ENCODE data around the gene OBSCN. TPM values are rescaled to one million over a fixed set of nuclear protein-coding genes. Genes with fewer than 3 reads are reported as not detected.
"Not testable (repeated sequence)": the region's sequence is repeated elsewhere in the genome, so short reads cannot be mapped to it uniquely, and the experiment has no call there.

The OBSCN gene
- total RNA-seq, 1 donor from 2014 or later, result 42.4 TPM

DNA sequence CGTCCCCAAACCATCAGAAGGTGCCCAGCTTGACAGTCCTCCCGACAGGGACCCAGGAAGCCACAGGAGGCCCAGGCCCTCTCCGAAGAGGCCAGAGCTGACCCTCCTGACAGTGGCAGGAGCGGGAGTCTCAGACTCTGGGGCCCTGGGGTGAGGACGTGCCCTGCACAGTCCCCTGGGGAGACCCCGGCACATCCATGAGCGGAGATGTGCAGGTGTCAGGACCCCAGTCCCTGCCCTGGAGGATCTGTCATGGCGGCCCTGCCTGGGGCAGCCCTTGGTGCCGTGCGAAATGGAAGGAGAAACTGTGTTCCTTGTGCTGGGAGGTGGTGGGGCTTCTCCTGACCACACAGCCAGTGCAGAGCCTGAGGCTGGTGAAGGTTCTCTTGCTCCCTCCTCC is 55.8 kb downstream of the OBSCN start:
- DNase-seq, result no peak

DNA sequence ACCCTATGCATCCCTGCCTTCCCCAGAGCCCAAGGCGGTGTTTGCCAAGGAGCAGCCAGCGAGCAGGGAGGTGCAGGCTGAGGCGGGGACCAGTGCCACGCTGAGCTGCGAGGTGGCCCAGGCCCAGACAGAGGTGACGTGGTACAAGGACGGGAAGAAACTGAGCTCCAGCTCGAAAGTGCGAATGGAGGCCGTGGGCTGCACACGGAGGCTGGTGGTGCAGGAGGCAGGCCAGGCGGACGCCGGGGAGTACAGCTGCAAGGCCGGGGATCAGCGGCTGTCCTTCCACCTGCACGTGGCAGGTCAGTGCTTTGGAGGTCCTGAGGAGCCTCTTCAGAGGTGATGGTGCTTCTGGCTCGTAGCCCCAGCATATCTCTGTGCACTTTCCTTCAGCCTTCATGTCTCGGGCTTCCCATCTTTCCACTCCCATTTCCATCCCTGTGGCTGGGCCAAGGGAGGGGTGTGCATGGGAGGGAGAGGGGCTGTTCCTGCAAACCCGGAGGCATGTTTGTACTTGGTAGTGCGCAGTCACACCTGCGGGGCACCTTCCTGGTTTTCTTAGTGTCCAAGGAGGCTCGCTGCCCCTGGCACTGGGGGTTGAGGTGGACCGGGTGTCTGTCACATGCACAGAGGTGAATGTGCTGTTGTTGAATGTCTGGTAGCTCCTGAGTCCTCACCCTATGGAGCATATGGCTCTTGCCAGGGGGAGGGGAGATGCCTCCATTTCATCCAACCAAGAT is 56.4 kb downstream of the OBSCN start:
- DNase-seq, result no peak

DNA sequence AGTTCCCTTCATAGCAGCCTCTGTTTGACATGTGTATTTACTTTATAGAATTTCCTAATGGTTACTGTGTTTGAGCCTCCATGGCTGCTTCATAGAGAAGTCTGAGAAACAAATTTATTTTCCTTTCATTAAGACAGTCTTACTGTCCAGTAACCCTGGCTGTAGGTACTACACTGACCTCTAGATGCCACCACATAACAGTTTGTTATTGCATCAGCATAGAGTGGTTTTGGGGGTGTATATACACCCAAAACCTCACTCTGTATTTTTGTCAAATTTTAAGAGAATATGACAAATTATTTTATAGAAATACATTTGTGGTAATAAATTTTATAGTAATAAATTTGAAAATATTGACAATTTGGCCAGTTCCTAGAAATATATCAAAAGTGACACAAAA is 57.3 kb downstream of the OBSCN start:
- no peak for DNase-seq

DNA sequence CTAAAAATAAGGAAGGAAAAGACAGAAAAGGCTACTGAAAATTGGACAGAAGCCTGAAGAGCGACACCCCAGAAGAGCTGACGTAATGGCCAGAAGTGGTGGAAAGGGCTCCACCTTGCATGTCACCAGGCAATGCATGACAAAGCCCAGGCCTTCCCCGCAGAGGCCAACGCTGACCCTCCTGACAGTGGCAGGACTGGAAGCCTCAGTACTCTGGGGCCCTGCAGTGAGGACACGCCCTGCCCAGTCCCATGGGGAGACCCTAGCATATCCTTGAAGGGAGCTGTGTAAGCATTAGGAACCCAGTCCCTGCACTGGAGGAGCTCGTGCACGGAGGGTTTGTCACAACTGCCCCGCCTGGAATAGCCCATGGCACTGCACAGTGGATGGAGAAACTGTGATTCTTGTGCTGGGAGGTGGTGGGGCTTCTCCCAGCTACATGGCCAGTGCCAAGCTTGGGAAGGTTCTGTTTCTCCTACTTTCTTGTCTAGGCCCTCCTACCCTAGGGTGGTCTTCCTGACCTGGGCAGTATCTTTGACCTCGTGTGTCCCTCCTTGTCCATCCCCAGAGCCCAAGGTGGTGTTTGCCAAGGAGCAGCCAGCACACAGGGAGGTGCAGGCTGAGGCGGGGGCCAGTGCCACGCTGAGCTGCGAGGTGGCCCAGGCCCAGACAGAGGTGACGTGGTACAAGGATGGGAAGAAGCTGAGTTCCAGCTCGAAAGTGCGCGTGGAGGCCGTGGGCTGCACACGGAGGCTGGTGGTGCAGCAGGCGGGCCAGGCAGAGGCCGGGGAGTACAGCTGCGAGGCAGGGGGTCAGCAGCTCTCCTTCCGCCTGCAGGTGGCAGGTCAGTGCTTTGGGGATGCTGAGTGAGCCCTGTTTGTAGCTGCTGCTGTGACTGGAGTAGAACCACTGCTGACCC is 60.4 kb downstream of the OBSCN start:
- DNase-seq, result no peak

DNA sequence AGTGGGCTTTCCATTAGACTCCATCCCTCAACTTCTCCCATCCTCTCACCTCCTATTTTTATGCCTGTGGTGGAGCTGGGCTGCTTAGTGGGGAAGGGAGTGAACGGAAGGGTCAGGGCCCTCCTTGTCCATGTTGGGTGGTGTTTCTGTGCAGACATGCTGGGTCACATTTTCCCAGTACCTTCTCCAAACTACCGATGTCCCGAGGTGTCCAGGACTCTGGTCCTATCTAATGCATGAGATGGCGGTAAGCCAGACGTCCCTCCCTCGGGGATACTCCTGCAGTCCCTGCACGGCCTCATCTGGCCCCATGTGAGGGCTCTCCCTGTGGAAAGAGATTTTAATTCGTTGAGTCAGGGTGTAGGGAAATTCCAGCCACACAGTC is 61.0 kb downstream of the OBSCN start:
- DNase-seq, result no peak

DNA sequence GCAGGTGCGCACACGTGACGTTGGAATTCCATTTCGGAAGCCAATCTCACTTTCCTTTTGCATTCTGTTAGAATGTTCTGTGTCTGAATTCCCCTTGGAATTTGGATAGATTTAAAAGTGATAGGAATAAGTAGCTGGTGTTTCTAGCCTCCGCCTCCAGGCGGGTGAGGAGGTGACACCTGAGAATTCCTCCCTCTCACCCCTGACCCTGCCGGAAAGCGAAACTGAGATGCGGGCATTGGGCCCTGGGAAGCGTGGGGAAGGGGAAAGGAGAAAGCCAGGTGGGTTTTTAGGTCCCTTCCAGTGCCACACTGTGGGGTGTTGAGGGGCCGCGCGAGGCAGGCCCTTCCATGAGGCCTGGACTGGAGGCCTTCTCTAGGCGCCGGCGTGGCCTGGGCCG is 61.6 kb downstream of the OBSCN start:
- DNase-seq, result not testable (repeated sequence)

DNA sequence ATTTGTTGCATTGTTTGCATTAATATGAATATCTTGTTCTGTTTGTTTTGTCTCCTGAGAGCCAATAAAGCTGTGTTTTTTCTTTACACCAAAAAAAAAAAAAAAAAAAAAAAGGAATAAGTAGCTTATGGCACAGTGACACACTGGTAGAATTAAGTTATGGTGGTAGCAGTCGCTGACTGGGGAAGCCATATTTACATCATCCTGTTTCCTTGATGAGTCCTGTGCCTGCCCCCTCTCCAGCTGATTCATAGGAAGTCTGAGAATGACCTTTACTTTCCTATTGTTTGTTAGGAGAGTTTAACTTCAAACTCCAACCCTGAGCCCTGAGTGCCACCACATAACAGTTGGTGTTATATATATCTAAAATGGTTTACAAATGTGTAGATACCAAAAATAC is 62.2 kb downstream of the OBSCN start:
- DNase-seq, result no peak

DNA sequence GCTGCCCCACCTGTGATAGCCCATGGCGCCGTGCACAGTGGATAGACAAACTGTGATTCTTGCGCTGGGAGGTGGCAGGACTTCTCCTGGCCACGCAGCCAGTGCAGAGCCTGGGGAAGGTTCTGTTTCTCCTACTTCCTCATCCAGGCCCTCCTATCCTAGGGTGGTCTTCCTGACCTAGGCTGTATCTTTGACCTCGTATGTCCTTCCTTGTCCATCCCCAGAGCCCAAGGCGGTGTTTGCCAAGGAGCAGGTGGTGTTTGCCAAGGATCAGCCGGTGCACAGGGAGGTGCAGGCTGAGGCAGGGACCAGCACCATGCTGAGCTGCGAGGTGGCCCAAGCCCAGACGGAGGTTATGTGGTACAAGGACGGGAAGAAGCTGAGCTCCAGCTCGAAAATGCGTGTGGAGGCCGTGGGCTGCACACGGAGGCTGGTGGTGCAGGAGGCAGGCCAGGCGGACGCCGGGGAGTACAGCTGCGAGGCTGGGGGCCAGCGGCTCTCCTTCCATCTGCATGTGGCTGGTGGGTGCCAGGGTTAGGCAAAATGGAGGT is 63.9 kb downstream of the OBSCN start:
- no peak for DNase-seq

DNA sequence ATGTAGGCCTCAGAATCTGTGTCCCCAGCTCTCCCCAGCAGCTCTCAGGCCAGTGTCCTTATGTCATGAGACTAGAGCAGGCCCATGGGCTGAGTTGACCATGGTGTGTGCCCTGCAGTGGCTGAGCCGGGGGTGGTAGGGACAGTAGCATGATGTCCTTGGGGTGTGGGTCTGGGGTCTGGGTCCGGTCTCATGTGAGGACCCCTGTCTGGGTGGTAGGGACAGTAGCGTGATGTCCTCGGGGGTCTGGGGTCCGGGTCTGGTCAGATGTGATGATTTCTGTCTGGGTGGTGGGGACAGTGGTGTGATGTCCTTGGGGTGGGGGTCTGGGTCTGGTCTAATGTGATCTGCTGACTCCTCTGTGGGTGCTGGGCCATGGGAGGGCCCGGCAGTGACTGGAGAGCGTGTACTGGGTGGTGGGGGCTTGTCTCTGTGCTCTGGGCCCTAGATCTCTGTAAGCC is 64.5 kb downstream of the OBSCN start:
- no peak for DNase-seq

DNA sequence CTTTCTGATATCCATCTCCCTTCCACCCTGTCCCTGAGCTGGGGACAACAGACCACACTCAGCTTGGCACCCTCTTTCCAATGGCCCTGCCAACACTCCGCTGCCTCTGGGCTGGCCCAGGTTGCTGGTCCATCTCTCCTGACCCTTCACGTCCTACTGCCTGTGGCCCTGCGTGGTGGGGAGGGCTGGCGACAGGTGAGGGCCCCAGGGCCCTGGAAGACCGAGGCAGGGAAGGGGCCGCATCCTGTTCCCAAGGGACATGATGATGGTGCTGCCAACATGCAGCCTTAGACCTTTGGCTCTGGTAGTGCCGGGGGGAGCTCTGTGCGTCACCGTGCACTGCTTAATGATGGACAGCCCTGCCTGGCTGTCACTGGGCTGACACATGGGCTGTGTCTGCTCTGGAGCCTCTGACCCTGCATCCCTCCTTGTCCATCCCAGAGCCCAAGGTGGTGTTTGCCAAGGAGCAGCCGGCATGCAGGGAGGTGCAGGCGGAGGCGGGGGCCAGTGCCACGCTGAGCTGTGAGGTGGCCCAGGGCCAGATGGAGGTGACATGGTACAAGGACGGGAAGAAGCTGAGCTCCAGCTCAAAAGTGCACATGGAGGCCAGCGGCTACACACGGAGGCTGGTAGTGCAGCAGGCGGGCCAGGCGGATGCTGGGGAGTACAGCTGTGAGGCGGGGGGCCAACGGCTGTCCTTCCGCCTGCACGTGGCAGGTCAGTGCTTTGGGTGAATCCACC is 65.2 kb downstream of the OBSCN start:
- no peak for DNase-seq

DNA sequence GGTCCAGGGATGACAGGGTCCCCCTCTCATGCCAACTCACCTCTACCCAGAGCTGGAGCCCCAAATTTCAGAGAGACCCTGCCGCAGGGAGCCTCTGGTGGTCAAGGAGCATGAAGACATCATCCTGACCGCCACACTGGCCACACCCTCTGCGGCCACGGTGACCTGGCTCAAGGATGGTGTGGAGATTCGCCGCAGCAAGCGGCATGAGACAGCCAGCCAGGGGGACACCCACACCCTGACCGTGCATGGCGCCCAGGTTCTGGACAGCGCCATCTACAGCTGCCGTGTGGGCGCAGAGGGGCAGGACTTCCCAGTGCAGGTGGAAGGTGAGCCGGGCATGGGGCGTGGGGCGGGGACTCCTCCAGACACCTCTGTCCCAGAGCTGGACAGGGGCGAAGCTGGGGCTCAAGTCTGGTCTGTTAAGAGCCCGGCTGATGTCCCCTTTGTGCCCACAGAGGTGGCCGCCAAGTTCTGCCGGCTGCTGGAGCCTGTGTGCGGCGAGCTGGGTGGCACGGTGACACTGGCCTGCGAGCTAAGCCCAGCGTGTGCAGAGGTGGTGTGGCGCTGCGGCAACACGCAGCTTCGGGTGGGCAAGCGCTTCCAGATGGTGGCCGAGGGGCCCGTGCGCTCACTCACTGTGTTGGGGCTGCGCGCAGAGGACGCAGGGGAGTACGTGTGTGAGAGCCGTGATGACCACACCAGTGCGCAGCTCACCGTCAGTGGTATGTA is 66.0 kb downstream of the OBSCN start:
- no peak for DNase-seq

DNA sequence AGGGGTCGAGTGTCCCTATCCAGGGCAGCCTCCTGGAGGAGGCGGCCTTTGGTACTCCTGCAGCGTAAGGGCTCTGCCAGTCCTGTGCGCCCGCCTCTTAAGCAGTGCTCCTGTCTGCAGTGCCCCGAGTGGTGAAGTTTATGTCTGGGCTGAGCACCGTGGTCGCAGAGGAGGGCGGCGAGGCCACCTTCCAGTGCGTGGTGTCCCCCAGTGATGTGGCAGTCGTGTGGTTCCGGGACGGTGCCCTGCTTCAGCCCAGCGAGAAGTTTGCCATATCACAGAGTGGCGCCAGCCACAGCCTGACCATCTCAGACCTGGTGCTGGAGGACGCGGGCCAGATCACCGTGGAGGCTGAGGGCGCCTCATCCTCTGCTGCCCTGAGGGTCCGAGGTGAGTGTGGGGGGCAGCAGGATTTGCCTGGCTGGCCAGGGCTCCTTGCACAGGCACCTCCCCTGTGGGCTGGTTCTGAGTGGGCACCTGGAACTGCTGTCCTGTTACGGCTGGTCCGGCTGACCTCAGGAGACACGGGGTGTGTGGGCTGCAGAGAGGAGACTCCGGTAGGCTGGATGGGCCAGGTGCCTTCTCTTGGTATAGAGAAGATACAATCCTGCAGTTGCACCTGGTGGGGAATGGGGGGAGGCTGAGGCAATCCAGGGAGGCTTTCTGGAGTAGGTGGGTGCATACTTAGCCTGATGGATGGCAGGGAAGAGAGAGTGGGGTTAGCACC is 66.8 kb downstream of the OBSCN start:
- no peak for DNase-seq

DNA sequence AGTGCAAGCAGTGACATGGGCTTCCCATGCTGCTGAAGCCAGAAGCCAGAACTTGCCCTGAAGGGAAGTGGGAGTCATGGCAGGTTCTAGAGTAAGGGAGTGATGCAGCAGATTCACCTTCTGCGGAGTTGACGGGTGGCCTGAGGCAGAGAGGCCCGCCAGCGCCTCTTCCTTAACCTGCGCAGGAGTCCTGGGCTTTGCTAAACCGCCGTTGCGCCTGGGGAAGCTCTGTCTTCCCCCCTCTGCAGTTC is 67.3 kb downstream of the OBSCN start:
- DNase-seq, result no peak

DNA sequence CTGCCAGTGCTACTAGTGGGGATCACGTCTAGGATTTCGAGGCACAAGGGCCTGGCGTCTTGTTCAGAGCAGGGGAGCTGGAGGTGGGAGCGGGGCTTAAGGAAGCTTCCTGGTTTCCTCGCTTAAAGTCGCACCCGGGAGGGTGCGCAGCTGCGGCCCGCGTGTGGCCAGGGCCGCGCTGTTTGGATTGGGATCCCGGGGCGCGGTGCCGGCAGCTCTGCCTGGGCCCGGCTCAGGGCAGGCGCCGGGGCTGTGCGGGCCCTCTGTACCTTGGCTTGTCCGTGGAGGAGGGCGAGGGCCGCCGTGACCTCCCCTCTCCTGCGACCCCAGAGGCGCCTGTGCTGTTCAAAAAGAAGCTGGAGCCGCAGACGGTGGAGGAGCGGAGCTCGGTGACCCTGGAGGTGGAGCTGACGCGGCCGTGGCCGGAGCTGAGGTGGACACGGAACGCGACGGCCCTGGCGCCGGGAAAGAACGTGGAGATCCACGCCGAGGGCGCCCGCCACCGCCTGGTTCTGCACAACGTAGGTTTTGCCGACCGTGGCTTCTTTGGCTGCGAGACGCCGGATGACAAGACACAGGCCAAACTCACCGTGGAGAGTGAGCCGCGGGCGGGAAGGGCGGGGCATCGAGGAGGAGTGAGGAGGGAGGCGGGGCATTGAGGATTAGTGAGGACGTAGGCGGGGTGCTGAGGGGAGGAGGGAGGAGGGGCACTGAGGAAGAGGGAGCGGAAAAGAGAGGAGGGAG is 67.8 kb downstream of the OBSCN start:
- DNase-seq, result peak; percentile 58

DNA sequence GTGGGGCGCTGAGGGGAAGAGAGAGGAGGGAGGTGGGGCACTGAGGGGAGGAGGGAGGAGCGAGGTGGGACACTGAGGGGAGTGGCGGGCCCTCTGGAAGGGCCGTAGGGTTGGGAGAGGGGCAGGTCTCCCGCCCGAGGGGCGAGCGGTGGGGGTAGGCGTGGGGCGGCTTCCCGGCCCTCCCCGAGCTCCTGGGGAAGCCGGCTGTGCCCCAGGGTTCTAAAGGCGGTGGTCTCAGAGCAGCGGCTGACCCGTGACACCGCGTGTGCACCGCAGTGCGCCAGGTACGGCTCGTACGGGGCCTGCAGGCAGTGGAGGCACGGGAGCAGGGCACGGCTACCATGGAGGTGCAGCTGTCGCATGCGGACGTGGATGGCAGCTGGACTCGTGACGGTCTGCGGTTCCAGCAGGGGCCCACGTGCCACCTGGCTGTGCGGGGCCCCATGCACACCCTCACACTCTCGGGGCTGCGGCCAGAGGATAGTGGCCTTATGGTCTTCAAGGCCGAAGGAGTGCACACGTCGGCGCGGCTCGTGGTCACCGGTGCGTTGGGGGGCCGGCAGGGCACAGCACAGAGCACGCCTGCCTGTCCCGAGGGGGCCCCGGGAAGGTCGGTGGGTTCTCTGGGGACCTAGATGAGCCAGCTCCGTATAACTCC is 68.5 kb downstream of the OBSCN start:
- no peak for DNase-seq

DNA sequence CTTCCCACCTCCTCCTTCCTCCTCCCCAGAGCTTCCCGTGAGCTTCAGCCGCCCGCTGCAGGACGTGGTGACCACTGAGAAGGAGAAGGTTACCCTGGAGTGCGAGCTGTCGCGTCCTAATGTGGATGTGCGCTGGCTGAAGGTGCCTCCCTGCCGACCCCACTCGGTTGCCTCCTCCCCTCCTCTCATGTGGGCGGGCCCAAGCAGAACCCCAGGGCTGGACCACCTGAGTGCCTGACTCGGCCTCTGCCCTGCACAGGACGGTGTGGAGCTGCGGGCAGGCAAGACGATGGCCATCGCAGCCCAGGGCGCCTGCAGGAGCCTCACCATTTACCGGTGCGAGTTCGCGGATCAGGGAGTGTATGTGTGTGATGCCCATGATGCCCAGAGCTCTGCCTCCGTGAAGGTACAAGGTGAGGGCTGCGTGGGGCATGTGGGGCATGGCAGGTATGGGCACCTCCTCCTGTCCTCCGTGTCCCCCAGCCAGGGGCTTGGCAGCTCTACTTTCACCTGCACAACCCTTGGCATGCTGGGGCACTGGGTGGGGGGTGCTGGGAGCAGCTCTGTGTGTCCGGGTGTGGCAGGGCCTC is 69.2 kb downstream of the OBSCN start:
- no peak for DNase-seq

DNA sequence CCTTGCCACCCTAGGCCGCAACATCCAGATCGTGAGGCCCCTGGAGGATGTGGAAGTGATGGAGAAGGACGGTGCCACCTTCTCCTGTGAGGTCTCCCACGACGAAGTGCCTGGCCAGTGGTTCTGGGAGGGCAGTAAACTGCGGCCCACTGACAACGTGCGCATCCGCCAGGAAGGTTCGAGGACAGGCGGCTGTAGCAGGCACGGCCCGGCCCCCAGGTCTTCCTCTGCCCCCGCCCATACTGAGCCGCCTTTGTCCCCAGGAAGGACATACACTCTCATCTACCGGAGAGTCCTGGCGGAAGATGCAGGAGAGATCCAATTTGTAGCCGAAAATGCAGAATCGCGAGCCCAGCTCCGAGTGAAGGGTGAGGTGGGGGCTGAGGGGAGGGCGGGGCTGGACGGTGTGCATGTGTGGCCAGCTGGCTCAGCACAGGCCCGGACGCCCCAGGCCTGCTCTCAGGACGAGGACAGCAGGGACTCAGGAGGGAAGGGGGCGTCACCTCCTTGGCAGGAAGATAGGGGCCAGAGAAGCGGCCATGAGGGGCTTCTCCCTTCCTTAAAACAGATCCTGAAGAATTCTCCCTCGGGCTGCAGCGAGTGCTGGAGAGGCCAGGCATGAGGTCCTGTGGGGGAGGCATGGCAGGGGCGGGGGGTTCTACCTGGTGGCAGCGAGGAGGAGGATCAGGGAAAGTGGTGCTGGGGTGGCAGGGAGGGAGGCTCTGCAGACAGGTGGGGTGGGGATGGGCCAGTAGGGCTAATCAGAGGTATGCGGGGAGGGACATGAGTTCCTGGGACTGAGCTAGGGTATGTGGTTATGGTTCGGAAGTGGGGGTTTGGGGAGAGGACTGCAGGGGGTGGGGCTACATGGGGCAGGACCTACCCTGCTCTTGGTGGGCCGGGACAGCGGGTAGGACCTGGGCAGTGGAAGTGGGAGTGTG is 69.9 kb downstream of the OBSCN start:
- no peak for DNase-seq

DNA sequence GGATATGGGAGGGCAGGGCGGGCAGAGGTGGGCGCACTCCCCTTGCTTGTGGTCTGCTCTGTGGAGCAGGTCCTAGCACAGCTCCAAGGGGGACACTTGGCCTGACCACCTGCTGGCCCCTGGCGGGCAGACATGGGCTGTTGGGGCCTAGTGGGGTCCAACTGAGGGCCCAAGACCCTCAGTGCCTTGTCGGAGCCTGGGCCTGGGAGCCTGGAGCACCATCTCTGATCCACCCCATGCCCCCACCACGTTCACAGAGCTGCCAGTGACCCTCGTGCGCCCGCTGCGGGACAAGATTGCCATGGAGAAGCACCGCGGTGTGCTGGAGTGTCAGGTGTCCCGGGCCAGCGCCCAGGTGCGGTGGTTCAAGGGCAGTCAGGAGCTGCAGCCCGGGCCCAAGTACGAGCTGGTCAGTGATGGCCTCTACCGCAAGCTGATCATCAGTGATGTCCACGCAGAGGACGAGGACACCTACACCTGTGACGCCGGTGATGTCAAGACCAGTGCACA is 70.6 kb downstream of the OBSCN start:
- no peak for DNase-seq
